Activated CD4-positive, alpha-beta T cell treated with anti-CD3 and anti-CD28 coated beads, Interleukin-2, amount 50 U/mL, for 16 hours (primary cell): Measurements from ENCODE around the gene NUP133.
"Not testable (repeated sequence)": the region's sequence is repeated elsewhere in the genome, so short reads cannot be mapped to it uniquely, and the experiment has no call there.

Experiments
- DNase-seq: peaks from one replicate; pipeline ENCODE4 v3.0.0-alpha.2; 2020

Gene NUP133

DNA sequence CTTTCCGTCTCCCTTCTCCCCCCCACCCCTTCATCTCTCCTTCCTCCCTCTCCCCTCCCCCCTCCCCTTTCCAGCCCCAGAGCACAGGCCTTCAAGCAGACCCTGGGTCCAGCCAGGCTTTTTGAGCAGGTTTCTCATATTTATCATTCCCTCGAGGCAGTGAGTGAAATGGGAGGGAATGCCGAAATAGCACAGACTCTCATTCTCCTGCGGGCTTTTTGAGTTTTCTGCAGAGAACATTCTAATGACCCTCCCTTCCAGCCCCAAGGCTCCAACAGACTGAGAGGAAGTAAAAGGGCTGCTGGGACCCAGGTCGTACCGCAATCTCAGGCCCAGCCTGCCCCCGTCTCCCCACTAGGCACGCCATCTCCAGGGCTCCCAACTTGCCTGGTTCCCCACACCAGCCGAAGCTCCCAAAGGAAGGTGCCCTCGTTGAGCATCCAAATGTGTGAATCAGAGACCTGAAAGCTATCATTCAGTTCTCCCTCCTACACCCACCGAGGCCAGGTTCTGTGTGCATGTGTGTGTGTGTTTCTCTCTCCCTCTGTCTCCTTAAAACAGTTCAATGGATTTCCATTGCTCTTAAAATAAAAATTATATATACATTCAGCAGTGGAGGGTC lies 96.6 kb downstream of the NUP133 start:
- DNase-seq: no peak

GRCh38 chr1:229410692-229411433 lies 97.3 kb downstream of the NUP133 start:
- no peak for DNase-seq

DNA sequence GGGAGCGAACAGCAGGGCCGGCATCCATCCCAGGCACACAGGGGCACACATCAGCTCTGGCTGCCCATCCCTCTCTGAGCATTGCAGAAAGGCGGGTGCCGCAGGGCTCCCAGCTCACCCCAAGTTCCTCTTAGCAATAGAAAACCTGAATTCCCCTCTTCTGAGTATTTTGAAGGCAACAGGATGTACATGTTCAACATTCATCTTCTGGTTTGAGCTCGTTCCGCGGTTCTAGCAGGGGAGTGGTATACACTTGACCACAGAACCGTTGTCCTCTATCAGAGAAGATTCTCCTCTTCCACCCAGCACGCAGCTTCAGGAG lies 97.8 kb downstream of the NUP133 start:
- DNase-seq: no peak

GRCh38 chr1:229409616-229410369 lies 98.3 kb downstream of the NUP133 start:
- no peak for DNase-seq

DNA sequence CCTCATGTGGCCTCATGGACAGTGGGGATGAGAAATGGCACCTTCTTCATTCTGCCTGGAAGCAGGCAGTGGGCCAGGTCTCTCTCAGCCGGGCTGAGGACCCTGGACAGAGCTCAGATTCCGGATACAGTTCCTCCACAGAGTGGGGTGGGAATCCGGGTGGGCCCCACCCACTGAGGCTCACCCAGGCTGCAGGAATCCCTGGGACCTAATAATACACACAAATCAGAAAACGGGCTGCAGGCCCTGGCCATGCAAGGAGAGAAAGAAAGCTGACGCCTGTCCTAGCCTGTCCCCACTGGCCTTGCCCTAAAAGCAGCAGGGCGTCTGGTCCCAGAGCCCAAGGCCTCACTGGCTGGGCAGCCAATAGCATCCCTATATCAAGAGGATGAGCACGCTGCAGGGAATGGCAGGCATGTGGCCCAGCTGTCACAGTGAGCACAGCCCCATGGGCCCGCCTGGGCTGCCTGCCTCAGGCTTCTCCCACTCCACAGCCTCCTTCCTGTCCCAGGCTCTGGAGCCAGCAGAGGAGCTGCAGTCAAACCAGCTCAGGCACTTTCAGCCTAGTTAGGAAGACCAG lies 99.6 kb downstream of the NUP133 start:
- no peak for DNase-seq

GRCh38 chr1:229407206-229408026 lies 100.7 kb downstream of the NUP133 start:
- DNase-seq: no peak

DNA sequence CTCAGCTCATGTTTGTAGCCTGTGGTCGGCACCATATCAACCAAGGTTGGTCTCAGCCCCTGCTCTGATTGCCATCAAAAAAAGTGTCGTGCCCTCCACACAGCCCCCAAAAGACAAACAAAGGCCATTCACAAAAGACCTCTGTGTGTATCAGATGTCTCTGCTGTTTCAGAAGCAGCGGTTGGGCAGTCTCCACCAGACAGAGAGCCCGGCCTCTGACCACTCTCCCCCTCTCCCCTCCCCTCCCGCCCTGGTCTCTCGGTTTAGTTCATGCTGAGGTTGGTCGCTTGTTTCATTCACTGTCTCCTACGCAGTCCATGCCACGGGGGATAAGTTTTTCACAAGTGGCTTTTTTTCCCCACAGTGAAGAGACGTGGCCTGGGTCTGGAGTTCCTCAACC lies 101.3 kb downstream of the NUP133 start:
- DNase-seq: no peak

DNA sequence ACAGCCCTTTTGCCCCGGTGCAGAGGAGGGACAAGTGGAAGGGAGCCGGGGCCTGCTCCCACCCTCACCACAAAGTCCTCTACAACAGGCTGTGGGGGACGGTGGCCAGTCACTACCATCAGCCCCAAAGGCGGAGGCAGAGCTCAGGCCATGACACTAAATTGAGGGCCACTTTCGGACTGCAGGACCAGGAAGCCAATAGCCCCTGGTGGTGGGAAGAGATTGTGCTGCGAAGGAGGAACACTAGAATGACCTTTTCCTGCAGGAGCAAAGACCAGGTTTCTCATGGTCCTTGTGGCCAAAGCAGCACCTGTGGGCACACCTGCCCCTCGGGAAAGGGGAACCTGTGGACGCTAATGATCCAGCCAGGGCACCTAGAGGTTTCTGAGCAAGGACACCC lies 104.6 kb downstream of the NUP133 start:
- no peak for DNase-seq

- no peak for DNase-seq
Measured at GRCh38 chr1:229402993-229403392, 105.1 kb downstream of the NUP133 start.

DNA sequence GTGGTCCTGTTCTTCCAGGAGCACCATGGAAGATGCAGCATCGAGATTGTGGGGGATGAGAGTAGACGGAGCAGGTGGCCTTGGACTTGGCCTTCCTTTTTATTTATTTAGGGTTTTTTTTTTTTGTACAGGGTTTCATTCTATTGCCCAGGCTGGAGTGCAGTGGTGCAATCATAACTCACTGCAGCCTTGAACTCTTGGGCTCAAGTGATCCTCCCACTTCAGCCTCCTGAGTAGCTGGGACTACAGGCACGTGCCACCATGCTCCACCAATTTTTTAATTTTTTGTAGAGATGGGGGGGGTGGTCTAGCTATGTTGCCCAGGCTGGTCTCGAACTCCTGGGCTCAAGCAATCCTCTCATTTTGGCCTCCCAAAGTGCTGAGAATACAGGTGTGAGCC lies 105.8 kb downstream of the NUP133 start:
- not testable (repeated sequence) for DNase-seq

GRCh38 chr1:229397762-229398161 lies 110.4 kb downstream of the NUP133 start:
- DNase-seq: no peak

DNA sequence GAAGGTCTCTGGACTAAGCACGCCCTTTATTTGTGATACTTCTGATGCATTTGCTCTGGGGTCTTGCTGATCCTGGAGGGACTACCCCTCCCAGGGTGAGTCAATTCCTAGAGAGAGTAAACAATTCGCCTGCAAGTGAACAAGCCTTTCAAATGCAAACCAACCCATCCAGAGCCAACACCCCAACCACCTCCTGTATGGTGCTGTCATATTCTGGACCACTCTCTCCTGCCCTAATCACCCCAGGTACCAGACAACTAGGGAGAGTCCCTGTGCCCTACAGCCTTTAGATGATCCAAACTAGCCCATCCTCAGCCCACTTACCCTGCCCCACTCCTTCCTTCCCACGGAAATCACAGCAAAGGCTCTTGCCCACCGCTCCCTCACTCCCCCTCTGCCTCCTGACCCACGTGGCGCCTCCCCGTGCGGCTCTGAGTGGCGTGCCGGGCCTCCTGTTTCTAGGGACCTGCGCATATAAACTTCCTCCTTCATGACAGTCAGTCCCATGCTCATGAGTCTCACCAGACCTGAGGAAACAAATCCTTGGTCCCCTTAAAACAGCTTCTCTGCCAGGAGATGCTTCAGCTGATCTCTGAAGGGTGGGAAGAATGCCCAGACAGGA lies 111.4 kb downstream of the NUP133 start:
- DNase-seq: no peak

GRCh38 chr1:229394517-229394916 lies 113.6 kb downstream of the NUP133 start:
- DNase-seq: not testable (repeated sequence)

GRCh38 chr1:229392936-229393335 lies 115.2 kb downstream of the NUP133 start:
- no peak for DNase-seq
